ENCODE measurements around the gene TTC9B. TPM values are rescaled to one million over a fixed set of nuclear protein-coding genes. Genes with fewer than 3 reads are reported as not detected.

The TTC9B gene
- total and polyA plus RNA-seq, 2 experiments from 2014 or later = 0.63 to 1.0 TPM

DNA sequence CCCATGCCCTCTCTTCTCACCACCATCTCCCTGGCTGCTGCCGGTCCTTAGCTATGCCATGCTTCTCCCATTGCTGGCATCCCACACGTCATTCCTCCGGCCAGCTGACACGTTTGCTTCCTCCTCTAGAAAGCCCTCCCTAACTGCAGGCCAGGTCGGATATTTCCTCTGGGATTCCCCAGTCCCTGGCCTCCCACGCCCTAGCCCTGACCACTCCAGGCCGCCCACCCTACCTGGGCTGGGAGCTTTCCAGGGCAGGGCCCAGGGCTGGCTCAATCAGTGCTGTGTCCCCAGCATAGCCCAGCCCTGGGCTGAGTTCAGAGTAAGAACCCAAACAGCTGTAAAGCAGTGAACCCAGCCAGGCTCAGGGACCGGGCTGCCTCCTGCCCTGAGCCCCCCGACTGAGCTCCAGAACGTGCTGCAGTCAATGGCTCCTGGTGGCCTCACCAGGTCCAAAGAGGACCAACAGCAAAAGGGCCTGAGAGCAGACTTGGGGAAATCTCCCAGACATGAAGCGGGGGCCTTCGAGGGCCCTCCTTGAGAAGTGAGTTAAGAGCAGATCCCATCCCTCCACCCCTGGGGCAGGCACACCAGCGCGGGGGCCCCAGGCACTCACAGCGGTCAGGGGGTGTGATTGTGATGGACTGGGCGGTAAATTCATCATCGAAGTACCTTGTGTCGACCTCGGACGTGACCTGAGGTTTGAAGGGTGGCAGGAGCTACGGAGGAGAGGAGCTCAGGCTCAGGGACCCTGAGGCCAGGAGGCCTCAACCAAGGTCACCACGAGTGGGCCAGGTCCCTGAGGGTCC lies 16.4 kb upstream of the TTC9B start:
- Histone ChIP-seq H3K4me1 (ENCODE audit: insufficient read depth) (peaks cover 17% of the 10 kb centered on the region), H3F3A (replicated peaks; ENCODE audit: low read depth) (0 out of 2 replicates have a peak, but pooled peaks cover 3% of the 10 kb centered on the region), H3K79me2 (replicated peaks; ENCODE audit: insufficient read depth) (no peaks in the 10 kb centered on the region), H4K20me1 (replicated peaks; ENCODE audit: insufficient read depth) (no peaks in the 10 kb centered on the region), H3K4me2 (no peak overlapping the region), H3K9me2 (ENCODE audit: insufficient read depth) (no peaks in the 10 kb centered on the region), H3K27me3 (ENCODE audit: insufficient read depth) (no peaks in the 10 kb centered on the region), H3K4me3 (no peak overlapping the region), H3K36me3 (ENCODE audit: insufficient read depth) (no peaks in the 10 kb centered on the region), H2AFZ (no peak overlapping the region), H3K27ac (ENCODE audit: low read depth) (no peak overlapping the region)
- no peak for ATAC-seq
- Mint-ChIP-seq H3K36me3 (ENCODE audit: low read depth) (peaks cover 22% of the 10 kb centered on the region; the same call in 2 of the 3 replicates), H3K9me3 (no peaks in the 10 kb centered on the region), H3K4me1 (peaks cover 25% of the 10 kb centered on the region), H3K27ac (peak overlapping the region; percentile 67), H3K4me3 (no peak overlapping the region), H3K27me3 (ENCODE audit: insufficient read depth, low read depth, poor library complexity) (peaks cover 17% of the 10 kb centered on the region)
- TF ChIP-seq, protein P1, sequence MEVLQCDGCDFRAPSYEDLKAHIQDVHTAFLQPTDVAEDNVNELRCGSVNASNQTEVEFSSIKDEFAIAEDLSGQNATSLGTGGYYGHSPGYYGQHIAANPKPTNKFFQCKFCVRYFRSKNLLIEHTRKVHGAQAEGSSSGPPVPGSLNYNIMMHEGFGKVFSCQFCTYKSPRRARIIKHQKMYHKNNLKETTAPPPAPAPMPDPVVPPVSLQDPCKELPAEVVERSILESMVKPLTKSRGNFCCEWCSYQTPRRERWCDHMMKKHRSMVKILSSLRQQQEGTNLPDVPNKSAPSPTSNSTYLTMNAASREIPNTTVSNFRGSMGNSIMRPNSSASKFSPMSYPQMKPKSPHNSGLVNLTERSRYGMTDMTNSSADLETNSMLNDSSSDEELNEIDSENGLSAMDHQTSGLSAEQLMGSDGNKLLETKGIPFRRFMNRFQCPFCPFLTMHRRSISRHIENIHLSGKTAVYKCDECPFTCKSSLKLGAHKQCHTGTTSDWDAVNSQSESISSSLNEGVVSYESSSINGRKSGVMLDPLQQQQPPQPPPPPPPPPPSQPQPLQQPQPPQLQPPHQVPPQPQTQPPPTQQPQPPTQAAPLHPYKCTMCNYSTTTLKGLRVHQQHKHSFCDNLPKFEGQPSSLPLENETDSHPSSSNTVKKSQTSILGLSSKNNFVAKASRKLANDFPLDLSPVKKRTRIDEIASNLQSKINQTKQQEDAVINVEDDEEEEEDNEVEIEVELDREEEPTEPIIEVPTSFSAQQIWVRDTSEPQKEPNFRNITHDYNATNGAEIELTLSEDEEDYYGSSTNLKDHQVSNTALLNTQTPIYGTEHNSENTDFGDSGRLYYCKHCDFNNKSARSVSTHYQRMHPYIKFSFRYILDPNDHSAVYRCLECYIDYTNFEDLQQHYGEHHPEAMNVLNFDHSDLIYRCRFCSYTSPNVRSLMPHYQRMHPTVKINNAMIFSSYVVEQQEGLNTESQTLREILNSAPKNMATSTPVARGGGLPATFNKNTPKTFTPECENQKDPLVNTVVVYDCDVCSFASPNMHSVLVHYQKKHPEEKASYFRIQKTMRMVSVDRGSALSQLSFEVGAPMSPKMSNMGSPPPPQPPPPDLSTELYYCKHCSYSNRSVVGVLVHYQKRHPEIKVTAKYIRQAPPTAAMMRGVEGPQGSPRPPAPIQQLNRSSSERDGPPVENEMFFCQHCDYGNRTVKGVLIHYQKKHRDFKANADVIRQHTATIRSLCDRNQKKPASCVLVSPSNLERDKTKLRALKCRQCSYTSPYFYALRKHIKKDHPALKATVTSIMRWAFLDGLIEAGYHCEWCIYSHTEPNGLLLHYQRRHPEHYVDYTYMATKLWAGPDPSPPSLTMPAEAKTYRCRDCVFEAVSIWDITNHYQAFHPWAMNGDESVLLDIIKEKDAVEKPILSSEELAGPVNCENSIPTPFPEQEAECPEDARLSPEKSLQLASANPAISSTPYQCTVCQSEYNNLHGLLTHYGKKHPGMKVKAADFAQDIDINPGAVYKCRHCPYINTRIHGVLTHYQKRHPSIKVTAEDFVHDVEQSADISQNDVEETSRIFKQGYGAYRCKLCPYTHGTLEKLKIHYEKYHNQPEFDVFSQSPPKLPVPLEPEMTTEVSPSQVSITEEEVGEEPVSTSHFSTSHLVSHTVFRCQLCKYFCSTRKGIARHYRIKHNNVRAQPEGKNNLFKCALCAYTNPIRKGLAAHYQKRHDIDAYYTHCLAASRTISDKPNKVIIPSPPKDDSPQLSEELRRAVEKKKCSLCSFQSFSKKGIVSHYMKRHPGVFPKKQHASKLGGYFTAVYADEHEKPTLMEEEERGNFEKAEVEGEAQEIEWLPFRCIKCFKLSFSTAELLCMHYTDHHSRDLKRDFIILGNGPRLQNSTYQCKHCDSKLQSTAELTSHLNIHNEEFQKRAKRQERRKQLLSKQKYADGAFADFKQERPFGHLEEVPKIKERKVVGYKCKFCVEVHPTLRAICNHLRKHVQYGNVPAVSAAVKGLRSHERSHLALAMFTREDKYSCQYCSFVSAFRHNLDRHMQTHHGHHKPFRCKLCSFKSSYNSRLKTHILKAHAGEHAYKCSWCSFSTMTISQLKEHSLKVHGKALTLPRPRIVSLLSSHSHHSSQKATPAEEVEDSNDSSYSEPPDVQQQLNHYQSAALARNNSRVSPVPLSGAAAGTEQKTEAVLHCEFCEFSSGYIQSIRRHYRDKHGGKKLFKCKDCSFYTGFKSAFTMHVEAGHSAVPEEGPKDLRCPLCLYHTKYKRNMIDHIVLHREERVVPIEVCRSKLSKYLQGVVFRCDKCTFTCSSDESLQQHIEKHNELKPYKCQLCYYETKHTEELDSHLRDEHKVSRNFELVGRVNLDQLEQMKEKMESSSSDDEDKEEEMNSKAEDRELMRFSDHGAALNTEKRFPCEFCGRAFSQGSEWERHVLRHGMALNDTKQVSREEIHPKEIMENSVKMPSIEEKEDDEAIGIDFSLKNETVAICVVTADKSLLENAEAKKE (CRISPR knock-in tag; IDR thresholded peaks at IDR 0.05) = no peak
- TF ChIP-seq, protein P2, sequence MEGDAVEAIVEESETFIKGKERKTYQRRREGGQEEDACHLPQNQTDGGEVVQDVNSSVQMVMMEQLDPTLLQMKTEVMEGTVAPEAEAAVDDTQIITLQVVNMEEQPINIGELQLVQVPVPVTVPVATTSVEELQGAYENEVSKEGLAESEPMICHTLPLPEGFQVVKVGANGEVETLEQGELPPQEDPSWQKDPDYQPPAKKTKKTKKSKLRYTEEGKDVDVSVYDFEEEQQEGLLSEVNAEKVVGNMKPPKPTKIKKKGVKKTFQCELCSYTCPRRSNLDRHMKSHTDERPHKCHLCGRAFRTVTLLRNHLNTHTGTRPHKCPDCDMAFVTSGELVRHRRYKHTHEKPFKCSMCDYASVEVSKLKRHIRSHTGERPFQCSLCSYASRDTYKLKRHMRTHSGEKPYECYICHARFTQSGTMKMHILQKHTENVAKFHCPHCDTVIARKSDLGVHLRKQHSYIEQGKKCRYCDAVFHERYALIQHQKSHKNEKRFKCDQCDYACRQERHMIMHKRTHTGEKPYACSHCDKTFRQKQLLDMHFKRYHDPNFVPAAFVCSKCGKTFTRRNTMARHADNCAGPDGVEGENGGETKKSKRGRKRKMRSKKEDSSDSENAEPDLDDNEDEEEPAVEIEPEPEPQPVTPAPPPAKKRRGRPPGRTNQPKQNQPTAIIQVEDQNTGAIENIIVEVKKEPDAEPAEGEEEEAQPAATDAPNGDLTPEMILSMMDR (conservative IDR thresholded peaks at IDR 0.05; ENCODE audit: low read depth in 2 of 2) = no peak
- TF ChIP-seq JUNB (IDR thresholded peaks at IDR 0.05; ENCODE audit: unreplicated experiment) (no peak), CREB1 (CRISPR knock-in tag; IDR thresholded peaks at IDR 0.05; ENCODE audit: low read depth) (no peak), EZH2phosphoT487 (IDR thresholded peaks at IDR 0.05; ENCODE audit: unreplicated experiment) (no peak), NANOG (IDR thresholded peaks at IDR 0.05; ENCODE audit: borderline replicate concordance) (no peak)
- TF ChIP-seq, protein P3, sequence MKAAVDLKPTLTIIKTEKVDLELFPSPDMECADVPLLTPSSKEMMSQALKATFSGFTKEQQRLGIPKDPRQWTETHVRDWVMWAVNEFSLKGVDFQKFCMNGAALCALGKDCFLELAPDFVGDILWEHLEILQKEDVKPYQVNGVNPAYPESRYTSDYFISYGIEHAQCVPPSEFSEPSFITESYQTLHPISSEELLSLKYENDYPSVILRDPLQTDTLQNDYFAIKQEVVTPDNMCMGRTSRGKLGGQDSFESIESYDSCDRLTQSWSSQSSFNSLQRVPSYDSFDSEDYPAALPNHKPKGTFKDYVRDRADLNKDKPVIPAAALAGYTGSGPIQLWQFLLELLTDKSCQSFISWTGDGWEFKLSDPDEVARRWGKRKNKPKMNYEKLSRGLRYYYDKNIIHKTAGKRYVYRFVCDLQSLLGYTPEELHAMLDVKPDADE (IDR thresholded peaks at IDR 0.05) = no peak
- DNase-seq (ENCODE audit: low spot score) = no peak
